Dermis microvascular lymphatic vessel endothelial cell (primary cell): Measurements from ENCODE around the gene MED15. TPM values are rescaled to one million over a fixed set of nuclear protein-coding genes. Genes with fewer than 3 reads are reported as not detected.

Source experiments
- DNase-seq, 2 donors: peaks; one replicate each; pipeline versions ENCODE4 v3.0.0 to v3.0.0-alpha.2; 2010; ENCODE audit warnings: low read depth in 2 of 2
- total RNA-seq: library from RNA; depleted of rRNA; stranded (reverse); fragments of >200 nt; gene quantifications from 2 replicates; pipeline ENCODE4 v1.2.1, GENCODE V29; 2014

MED15 gene
- total RNA-seq, 1 donor from 2014 or later, result 21.3 TPM

DNA sequence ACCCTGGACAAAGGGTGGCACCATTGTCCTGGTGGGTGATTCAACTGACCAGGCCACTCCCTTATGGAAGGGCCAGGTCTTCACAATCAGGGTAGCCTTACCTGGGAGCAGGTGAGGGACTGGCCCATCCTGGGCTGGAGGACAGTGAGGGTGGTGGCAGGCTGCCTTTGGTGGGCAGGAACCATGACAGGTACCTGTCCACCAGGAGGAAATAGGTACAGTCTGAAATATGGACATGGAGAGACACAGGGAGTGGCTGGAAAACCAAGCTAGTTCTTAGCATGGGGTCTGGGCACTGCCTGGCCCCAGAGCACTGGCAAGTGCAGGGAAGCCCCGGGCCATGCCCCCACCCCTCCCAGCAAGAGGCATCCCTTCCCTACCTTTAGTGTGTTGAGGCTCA lies 113.8 kb downstream of the MED15 start:
- DNase-seq, result no peak

DNA sequence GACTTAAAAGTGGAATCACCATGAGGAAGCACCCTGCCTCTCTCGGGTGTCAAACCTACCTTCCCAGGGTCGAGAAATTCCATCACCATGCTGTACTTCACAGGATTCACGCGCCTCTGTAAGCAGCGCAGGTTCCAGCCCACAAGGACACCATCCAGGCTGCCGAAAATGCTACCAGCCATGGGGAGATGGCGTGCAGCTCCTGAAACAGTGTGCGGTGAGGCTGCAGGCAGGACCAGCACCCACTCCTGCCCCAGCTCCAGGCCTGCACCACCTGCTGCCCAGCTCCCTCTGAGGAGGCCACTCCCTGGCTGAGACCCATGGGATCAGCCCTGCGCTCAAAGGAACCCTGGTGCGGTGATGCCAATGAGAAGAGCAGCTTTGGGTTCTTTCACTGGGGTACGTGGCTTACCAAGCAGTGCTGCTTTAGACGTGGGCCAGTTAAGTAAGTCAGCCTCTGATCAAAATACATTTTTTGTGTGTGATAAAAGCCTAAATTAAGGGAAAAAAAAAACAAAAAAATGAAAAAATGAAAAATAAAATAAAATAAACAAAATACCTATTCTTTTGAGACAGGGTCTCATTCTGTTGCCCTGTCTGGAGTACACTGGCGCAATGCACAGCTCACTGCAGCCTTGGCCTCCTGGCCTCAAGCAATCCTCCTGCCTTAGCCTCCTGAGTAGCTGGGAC lies 115.4 kb downstream of the MED15 start:
- no peak for DNase-seq

DNA sequence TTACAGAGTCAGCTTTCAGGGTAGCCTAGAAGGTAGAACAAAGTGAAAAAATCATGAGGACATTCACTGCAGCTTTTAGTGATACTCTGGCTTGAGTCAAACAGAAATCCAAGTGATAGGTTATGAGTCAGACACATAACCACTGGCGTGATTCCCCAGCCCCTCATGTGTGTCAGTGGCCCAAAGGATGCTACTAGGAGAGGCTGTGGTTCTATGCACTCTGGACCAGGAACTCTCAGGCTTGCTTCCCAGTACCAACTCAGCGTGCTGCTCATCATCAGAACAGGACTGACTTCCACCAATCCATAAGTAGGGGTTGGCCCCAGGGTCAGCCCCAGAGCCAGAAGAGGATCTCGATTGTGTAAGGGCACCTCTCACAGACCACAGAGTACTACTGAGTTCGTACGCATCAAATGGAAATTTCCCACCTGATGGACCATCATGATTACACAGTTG lies 116.8 kb downstream of the MED15 start:
- no peak for DNase-seq

GRCh38 chr22:20625270-20625669 lies 117.9 kb downstream of the MED15 start:
- DNase-seq, result no peak

DNA sequence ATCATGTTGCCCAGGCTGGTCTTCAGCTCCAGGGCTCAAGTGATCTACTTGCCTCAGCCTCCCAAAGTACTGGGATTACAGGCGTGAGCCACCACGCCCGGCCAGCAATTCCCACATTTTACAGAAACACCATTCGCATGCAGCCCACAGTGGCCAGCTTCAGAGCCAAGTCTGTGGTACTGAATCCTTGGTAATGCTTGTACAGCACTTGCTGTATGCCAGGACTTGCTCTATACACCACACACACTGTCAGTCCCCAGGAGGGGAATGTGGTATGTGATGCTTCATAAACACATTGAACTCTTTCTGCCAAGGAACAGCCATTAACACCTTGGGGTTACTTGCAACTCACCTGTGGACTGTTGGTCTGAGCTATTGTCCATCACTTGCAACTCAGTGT lies 119.4 kb downstream of the MED15 start:
- no peak for DNase-seq

DNA sequence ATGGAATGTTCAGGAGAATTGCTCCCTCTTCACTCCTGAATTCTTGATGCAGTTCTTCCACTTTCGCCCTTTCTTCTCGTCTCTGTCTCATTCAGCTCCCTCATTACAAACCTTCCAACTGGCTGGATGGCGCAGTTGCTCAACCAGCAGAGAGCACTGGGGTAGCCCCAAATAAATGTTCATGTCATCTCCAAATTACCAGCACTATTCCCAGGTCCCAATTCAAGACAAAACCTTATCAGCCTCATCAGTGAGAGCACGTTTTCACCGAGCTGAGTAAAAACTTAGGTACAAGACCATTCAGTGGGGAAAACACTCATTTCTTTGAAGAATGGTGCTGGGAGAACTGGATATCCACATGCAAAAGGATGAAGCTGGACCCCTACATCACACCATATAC lies 120.0 kb downstream of the MED15 start:
- DNase-seq, result no peak

DNA sequence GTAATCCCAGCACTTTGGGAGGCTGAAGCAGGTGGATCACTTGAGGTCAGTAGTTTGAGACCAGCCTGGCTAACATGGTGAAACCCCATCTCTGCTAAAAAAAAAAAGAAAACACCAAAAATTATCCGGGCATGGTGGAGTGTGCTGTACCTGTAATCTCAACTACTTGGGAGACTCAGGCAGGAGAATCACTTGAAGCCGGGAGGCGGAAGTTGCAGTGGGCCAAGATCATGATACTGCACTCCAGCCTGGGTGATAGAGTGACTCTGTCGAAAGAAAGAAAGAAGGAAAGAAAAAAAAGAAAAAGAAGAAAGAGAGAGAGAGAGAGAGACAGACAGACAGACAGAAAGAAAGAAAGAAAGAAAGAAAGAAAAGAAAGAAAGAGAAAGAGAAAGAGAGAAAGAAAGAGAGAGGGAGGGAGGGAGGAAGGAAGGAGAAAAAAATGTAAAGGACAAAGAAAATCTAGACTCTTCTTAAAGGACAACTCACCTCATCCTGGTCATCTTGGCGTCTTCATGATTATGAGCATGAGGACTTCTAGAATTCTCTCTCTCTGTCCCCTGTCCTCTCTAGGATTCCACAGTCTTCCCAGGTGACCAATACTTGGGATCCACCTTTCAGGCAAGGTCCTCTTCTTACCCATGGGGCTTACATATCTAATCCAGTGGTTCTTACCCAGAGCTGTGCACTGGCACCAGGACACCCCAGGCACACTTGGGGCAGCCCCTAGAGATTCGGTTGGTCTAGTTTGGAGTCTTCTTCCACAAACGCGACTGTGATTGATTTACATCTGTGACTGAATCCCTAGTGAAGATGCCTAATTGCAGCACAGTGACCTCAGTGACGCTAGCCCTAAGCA lies 120.9 kb downstream of the MED15 start:
- DNase-seq, result no peak

DNA sequence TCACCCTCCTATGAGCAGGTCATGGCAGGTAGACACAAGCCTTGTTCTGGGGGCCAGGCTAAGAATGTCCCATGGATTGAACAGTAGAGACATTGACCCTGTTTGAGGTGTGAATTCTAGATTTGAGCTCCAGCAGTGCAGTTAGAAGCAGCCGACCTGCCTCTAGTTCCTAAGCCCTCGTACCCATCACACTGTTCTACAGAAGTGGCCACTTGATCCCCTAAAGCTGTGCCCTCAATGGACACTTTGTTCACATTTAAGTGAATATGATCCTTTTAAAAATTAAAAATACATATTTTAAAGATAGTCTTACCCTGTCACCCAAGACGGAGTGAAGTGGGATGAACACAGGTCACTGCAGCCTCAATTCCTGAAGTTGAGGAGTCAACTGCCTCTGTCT lies 122.0 kb downstream of the MED15 start:
- DNase-seq, result no peak

GRCh38 chr22:20630873-20631617 lies 123.6 kb downstream of the MED15 start:
- no peak for DNase-seq

- no peak for DNase-seq
Observed at GRCh38 chr22:20632082-20632481, 124.7 kb downstream of the MED15 start.

GRCh38 chr22:20632518-20632917 lies 125.1 kb downstream of the MED15 start:
- DNase-seq, result no peak

- no peak for DNase-seq
Observed at GRCh38 chr22:20634560-20635226, 127.3 kb downstream of the MED15 start.

GRCh38 chr22:20635227-20635591 lies 127.8 kb downstream of the MED15 start:
- DNase-seq, result no peak

DNA sequence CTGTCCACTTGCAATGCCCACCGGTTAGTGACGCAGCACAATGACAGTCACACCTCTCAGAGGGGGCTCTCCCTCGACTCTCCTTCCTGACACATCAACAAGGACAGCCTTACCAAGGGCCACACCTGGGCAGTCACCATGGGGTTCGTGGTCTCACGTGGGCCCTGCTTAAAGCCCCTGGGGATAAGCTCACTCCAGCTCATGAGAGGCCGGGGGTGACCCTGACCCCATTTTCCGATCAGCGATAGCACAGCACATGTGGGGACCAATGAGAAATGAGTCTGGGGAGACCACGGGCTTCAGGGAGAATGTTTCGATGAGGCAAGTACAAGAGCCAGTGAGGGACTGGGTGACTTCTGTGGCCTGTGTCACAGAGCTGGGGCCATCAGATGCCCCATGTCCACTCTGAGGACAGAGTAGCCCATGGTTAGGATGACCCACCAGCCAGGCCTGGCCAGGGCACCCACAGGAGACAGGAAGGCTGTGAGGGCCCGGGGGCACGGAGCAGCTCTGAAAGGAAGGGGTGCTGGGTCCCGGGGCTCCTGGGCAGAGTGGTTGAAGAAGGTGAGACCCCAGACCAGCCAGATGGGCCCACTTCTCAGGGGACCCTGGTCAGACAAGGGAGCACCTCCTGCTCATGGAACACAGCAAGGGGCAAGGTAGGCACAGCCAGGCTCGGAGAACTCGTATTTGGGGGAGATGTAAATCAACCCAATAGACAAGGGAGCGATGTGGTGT lies 128.8 kb downstream of the MED15 start:
- DNase-seq, result no peak

- no peak for DNase-seq
Observed at GRCh38 chr22:20636945-20637344, 129.5 kb downstream of the MED15 start.

Other genes starting within 250 kb of the MED15 start
- 1.2 and 2.3 TPM in 2 replicates for gene RTN4R, start 239.3 kb upstream of the MED15 start, total RNA-seq
- gene DGCR6L, start 187.6 kb upstream of the MED15 start, total RNA-seq, result 33.9 and 59.7 TPM in 2 replicates
- 10.0 and 15.7 TPM in 2 replicates for gene ZNF74, start 113.5 kb upstream of the MED15 start, total RNA-seq
- 4.6 and 7.1 TPM in 2 replicates for gene SCARF2, start 69.8 kb upstream of the MED15 start, total RNA-seq
- gene KLHL22, start 11.8 kb upstream of the MED15 start, total RNA-seq, result 14.9 and 23.6 TPM in 2 replicates